Measurements from ENCODE around the gene MCTP1. TPM values are rescaled to one million over a fixed set of nuclear protein-coding genes. Genes with fewer than 3 reads are reported as not detected.

The MCTP1 gene
- polyA plus RNA-seq, 1 donor (not counting 4 experiments of a cell fraction or from before 2014, with no cell fraction given): 4.9 TPM

DNA sequence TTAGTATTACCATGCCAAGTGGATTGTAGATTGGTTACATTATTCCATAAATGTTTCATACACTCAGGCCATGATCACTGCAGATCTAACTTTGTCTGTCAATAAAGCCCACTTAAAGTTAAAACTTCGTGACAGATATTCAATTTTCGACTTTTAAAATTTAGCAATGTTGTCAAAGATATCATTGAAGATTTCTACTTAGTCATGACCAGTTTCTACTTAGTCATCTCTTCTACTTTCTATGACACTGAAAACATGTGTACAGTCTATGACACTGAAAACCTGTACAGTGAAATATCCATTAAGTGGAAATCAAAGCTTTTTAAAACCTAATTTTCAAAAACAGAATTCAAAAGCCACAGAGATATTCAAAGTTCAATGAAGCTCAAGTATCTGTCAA is 258.2 kb downstream of the MCTP1 start:
- H4K20me1 ChIP-seq (ENCODE audit: control insufficient read depth, extremely low read depth, insufficient read depth, low read length): no peaks in the 10 kb centered on the region
- no peaks in the 10 kb centered on the region for H3K36me3 ChIP-seq (ENCODE audit: control insufficient read depth in 2 of 2, extremely low read depth in 1 of 2, insufficient read depth in 2 of 2, low read length in 2 of 2)
- H3K4me1 ChIP-seq (ENCODE audit: control insufficient read depth, extremely low read depth, insufficient read depth, low read length): no peaks in the 10 kb centered on the region
- dilution Hi-C loops (cut with MboI; ENCODE audit: extremely low pct_ligation_motif_present, low sequenced_read_pairs): no loop called here
- no peaks in the 10 kb centered on the region for H3K27me3 ChIP-seq (ENCODE audit: control insufficient read depth, extremely low read depth, insufficient read depth, low read length)
- no peaks in the 10 kb centered on the region for H3K79me2 ChIP-seq (ENCODE audit: control insufficient read depth, insufficient read depth, low read length)
- FAIRE-seq (no peak), DNase-seq (ENCODE audit: low read depth, low spot score) (no peak)
- H2AFZ ChIP-seq (ENCODE audit: control insufficient read depth, low read length): no peak overlapping the region
- H3K4me3 ChIP-seq (ENCODE audit: control insufficient read depth in 2 of 3, extremely low read depth in 1 of 3, insufficient read depth in 2 of 3, low read depth in 1 of 3, low read length in 3 of 3): no peak overlapping the region
- no peak overlapping the region for H3K27ac ChIP-seq (ENCODE audit: control insufficient read depth, insufficient read depth, low read length)
- H3K9ac ChIP-seq (ENCODE audit: control insufficient read depth, extremely low read depth, insufficient read depth, low read length): no peak overlapping the region
- H3K4me2 ChIP-seq (ENCODE audit: control insufficient read depth, extremely low read depth, insufficient read depth, low read depth, low read length): no peak overlapping the region
- TF ChIP-seq EZH2 (IDR thresholded peaks at IDR 0.05; ENCODE audit: low read length): no peak
- TF ChIP-seq, protein P1, sequence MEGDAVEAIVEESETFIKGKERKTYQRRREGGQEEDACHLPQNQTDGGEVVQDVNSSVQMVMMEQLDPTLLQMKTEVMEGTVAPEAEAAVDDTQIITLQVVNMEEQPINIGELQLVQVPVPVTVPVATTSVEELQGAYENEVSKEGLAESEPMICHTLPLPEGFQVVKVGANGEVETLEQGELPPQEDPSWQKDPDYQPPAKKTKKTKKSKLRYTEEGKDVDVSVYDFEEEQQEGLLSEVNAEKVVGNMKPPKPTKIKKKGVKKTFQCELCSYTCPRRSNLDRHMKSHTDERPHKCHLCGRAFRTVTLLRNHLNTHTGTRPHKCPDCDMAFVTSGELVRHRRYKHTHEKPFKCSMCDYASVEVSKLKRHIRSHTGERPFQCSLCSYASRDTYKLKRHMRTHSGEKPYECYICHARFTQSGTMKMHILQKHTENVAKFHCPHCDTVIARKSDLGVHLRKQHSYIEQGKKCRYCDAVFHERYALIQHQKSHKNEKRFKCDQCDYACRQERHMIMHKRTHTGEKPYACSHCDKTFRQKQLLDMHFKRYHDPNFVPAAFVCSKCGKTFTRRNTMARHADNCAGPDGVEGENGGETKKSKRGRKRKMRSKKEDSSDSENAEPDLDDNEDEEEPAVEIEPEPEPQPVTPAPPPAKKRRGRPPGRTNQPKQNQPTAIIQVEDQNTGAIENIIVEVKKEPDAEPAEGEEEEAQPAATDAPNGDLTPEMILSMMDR (optimal IDR thresholded peaks at IDR 0.05 in 1 of 3, IDR thresholded peaks at IDR 0.05 in 1 of 3, conservative IDR thresholded peaks at IDR 0.05 in 1 of 3; ENCODE audit: extremely low read depth in 1 of 3, insufficient read depth in 2 of 3, low read length in 3 of 3): no peak
- no peaks in the 10 kb centered on the region for H3K9me3 ChIP-seq (ENCODE audit: control insufficient read depth, low read depth, low read length)
- no peaks in the 10 kb centered on the region for H3K9me1 ChIP-seq (ENCODE audit: control insufficient read depth, extremely low read depth, insufficient read depth, low read length)

DNA sequence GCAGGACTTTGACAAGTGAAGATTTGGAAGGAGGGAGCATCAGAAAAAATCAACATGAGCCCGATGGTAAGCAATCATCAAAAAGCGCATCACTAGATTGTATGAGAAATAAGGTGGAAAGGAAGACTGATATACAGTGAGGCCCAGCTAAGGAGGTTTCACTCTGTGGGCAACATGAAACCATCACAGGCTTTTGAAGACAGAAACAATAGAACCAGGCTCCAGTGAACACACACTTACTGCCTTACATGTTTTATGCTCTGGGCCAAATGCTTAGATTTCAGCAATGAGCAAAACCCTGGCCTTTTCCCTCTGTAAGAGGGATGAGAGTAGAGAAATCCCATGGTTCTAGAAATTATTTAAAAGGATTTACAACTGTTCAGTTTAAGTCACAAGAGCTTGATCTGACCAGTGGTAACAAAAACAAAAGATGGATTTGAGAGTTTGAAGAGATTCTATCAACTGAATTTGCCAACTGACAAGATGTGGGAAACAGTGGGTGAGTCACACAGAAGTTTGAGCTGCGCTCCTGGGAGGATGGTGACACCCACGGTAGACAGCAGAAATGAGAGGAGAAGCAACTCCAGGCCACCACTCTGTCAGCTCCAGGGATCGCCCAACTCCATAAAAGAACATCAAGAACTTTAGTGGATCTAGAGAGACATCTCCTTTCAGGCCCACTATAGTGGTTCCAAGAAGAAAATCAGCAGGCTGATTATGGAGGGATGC is 261.8 kb downstream of the MCTP1 start:
- Histone ChIP-seq H3K9me1 (ENCODE audit: control insufficient read depth, extremely low read depth, insufficient read depth, low read length) (no peaks in the 10 kb centered on the region), H3K4me3 (ENCODE audit: control insufficient read depth in 2 of 3, extremely low read depth in 1 of 3, insufficient read depth in 2 of 3, low read depth in 1 of 3, low read length in 3 of 3) (no peak overlapping the region), H3K36me3 (ENCODE audit: control insufficient read depth in 2 of 2, extremely low read depth in 1 of 2, insufficient read depth in 2 of 2, low read length in 2 of 2) (no peaks in the 10 kb centered on the region), H3K79me2 (ENCODE audit: control insufficient read depth, insufficient read depth, low read length) (no peaks in the 10 kb centered on the region), H3K4me1 (ENCODE audit: control insufficient read depth, extremely low read depth, insufficient read depth, low read length) (no peaks in the 10 kb centered on the region), H3K9me3 (ENCODE audit: control insufficient read depth, low read depth, low read length) (no peaks in the 10 kb centered on the region), H2AFZ (ENCODE audit: control insufficient read depth, low read length) (no peak overlapping the region), H3K4me2 (ENCODE audit: control insufficient read depth, extremely low read depth, insufficient read depth, low read depth, low read length) (no peak overlapping the region), H3K27me3 (ENCODE audit: control insufficient read depth, extremely low read depth, insufficient read depth, low read length) (no peaks in the 10 kb centered on the region), H3K9ac (ENCODE audit: control insufficient read depth, extremely low read depth, insufficient read depth, low read length) (no peak overlapping the region), H3K27ac (ENCODE audit: control insufficient read depth, insufficient read depth, low read length) (no peak overlapping the region), H4K20me1 (ENCODE audit: control insufficient read depth, extremely low read depth, insufficient read depth, low read length) (no peaks in the 10 kb centered on the region)
- dilution Hi-C loops (cut with MboI; ENCODE audit: extremely low pct_ligation_motif_present, low sequenced_read_pairs): no loop called here
- FAIRE-seq (no peak), DNase-seq (ENCODE audit: low read depth, low spot score) (no peak)
- no peak for TF ChIP-seq EZH2 (IDR thresholded peaks at IDR 0.05; ENCODE audit: low read length)
- TF ChIP-seq, protein P1 (optimal IDR thresholded peaks at IDR 0.05 in 1 of 3, IDR thresholded peaks at IDR 0.05 in 1 of 3, conservative IDR thresholded peaks at IDR 0.05 in 1 of 3; ENCODE audit: extremely low read depth in 1 of 3, insufficient read depth in 2 of 3, low read length in 3 of 3): no peak
